Ammon's horn (tissue), 1 donor: ENCODE data around the gene CPLX1.
"Not testable (repeated sequence)": the region's sequence is repeated elsewhere in the genome, so short reads cannot be mapped to it uniquely, and the experiment has no call there.

Experiments used
- DNase-seq: peaks from one replicate; pipeline ENCODE4 v3.0.0-alpha.2; 2016; ENCODE audit warnings: low spot score

CPLX1 gene

GRCh38 chr4:754221-755120 lies 71.5 kb downstream of the CPLX1 start:
- DNase-seq: no peak

GRCh38 chr4:753186-753585 lies 72.7 kb downstream of the CPLX1 start:
- DNase-seq: not testable (repeated sequence)

GRCh38 chr4:752196-752861 lies 73.6 kb downstream of the CPLX1 start:
- no peak for DNase-seq

GRCh38 chr4:751676-752075 lies 74.3 kb downstream of the CPLX1 start:
- peak; percentile 46 for DNase-seq

- DNase-seq: no peak
Measured at GRCh38 chr4:749698-750666, 75.9 kb downstream of the CPLX1 start.

GRCh38 chr4:748461-748860 lies 77.5 kb downstream of the CPLX1 start:
- no peak for DNase-seq

GRCh38 chr4:747546-748170 lies 78.3 kb downstream of the CPLX1 start:
- no peak for DNase-seq

- DNase-seq: no peak
Measured at GRCh38 chr4:744212-744841, 81.6 kb downstream of the CPLX1 start.

GRCh38 chr4:743463-744211 lies 82.3 kb downstream of the CPLX1 start:
- no peak for DNase-seq

GRCh38 chr4:742742-743311 lies 83.1 kb downstream of the CPLX1 start:
- DNase-seq: peak; percentile 63

- no peak for DNase-seq
Measured at GRCh38 chr4:742096-742741, 83.7 kb downstream of the CPLX1 start.

- no peak for DNase-seq
Measured at GRCh38 chr4:740656-741282, 85.2 kb downstream of the CPLX1 start.

- no peak for DNase-seq
Measured at GRCh38 chr4:740011-740410, 85.9 kb downstream of the CPLX1 start.

GRCh38 chr4:739569-739968 lies 86.4 kb downstream of the CPLX1 start:
- DNase-seq: no peak

GRCh38 chr4:738781-739280 lies 87.1 kb downstream of the CPLX1 start:
- DNase-seq: no peak

- not testable (repeated sequence) for DNase-seq
Measured at GRCh38 chr4:736561-736960, 89.4 kb downstream of the CPLX1 start.

GRCh38 chr4:735583-735982 lies 90.3 kb downstream of the CPLX1 start:
- DNase-seq: no peak
